Umbilical cord (tissue), 2 donors: Measurements from ENCODE around the gene TCEAL6. TPM values are rescaled to one million over a fixed set of nuclear protein-coding genes. Genes with fewer than 3 reads are reported as not detected.
"Not testable (repeated sequence)": the region's sequence is repeated elsewhere in the genome, so short reads cannot be mapped to it uniquely, and the experiment has no call there.

ENCODE experiments used
- DNase-seq: peaks from one replicate; pipeline ENCODE4 v3.0.0-alpha.2; 2015; ENCODE audit warnings: low spot score
- total RNA-seq: library from RNA; depleted of rRNA; stranded (reverse); fragments of >200 nt; gene quantifications from one replicate; pipeline ENCODE4 v1.2.3, GENCODE V29; 2014; ENCODE audit warnings: low replicate concordance; ENCODE audit not compliant: insufficient read depth

TCEAL6 gene
- not detected for total RNA-seq

DNA sequence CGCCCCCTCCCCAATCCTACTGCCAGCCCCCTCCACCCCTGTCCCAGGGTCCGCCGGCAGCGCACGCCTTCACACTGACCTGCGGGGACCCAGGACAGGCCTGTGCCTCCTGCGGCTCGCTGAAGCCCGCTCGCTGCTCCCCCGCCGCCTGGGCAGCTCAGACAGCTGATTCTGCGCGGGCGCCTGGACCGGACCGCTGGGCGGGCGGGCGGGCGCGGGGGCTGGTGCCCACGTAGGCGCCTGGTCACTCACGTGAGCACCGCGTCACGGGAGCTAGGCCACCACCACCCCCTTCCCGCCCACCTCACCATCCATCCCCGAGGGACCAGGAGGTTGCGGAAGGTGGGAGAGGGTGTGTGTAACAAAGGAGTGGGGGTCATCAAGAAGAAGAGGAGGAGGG, at the start of gene TCEAL6:
Gene TCEAL6, minus strand, starts transcription at position 208 of the 400 bp plus-strand sequence.
- DNase-seq = not testable (repeated sequence)

DNA sequence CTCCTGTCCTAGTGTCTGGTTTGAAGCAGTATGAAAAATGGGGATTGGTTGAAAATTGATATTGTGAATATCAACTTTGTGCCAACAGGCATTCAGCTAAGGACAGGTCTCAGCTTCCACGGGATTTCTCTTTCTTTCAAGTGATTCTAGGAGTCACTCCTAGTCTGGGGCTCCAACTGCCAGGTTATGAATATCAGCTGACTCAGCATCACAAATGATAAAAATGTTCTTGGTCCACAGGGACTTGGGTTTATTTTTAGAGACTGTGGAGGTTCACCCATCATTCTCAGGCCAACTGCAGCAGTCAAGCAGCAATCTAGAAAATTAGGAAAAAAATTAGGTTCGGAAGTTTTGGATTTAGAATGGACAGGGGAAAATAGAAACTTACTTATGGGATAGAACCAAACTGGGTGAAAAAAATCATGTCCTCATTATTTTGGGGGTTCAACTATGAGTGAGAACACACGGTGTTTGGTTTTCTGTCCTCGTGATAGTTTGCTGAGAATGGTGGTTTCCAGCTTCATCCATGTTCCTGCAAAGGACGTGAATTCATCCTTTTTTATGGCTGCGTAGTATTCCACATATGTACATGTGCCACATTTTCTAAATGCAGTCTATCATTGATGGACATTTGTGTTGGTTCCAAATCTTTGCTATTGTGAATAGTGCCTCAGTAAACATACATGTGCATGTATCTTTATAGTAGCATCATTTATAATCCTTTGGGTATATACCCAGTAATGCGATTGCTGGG, 43.9 kb upstream of the TCEAL6 start:
- no peak for DNase-seq

DNA sequence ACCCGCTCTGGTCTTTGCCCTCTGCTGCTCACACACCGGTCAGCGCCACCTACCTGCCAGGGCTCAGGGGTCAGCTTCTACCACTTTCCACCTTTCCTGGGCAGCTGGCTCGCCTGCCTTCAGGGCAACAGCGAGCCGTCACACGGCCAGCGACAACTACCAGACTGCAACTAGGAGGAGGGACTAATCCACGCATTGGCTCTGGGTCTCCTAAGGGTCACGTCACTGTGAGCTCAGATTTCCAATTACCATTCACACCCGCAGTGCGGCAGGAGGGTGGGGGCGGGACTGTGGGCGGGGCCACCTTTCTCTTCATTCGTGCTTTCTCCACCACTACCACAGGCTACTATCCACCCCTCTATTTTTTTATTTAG, 13.5 kb upstream of the TCEAL6 start, which contains the start of gene BEX5:
Gene BEX5, minus strand, starts transcription at position 172 of the 374 bp plus-strand sequence. CDS start 1,712 bp downstream, outside the sequence.
- DNase-seq = peak; percentile 0

- no peak for DNase-seq
Measured at GRCh38 chrX:102154900-102155805, 12.9 kb upstream of the TCEAL6 start.

- DNase-seq = no peak
Measured at GRCh38 chrX:102154218-102154860, 12.1 kb upstream of the TCEAL6 start.

GRCh38 chrX:102141631-102142030, 650 bp downstream of the TCEAL6 start:
- DNase-seq = not testable (repeated sequence)

- not testable (repeated sequence) for DNase-seq
Measured at GRCh38 chrX:102140876-102141275, 1.4 kb downstream of the TCEAL6 start.

DNA sequence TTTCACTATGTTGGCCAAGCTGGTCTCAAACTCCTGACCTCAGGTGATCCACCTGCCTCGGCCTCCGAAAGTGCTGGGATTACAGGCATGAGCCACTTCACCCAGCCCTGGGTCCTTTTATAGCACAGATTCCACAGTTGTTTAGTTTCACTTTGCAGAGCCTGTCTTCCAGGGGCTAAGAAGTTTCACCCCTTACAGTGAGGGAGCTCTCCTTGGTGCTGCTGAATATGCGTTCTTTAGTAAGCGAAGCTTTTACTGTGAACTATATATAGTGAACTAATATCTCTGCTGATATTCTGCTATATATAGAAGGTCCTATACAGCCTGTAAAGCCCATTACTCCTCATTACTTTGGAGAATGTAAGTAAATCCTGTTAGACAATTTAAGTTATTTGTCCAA, 4.2 kb downstream of the TCEAL6 start:
- no peak for DNase-seq

- no peak for DNase-seq
Measured at GRCh38 chrX:102129473-102129872, 12.8 kb downstream of the TCEAL6 start.

DNA sequence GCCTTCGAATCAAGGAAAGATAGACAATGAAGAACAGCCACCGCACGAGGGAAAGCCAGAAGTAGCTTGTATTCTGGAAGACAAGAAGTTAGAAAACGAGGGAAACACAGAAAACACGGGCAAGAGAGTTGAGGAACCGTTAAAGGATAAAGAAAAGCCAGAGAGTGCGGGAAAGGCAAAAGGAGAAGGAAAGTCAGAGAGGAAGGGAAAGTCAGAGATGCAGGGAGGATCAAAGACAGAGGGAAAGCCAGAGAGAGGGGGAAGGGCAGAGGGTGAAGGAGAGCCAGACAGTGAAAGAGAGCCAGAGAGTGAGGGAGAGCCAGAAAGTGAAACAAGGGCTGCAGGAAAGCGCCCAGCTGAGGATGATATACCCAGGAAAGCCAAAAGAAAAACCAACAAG, 15.4 kb downstream of the TCEAL6 start:
- DNase-seq = no peak

GRCh38 chrX:102126080-102126818, 16.0 kb downstream of the TCEAL6 start:
- not testable (repeated sequence) for DNase-seq

- DNase-seq = not testable (repeated sequence)
Measured at GRCh38 chrX:102125436-102125835, 16.8 kb downstream of the TCEAL6 start, which contains the start of gene TCEAL2. TCEAL2 (plus strand) TSS chrX:102125679; CDS start chrX:102126831, 1,152 bp downstream.

DNA sequence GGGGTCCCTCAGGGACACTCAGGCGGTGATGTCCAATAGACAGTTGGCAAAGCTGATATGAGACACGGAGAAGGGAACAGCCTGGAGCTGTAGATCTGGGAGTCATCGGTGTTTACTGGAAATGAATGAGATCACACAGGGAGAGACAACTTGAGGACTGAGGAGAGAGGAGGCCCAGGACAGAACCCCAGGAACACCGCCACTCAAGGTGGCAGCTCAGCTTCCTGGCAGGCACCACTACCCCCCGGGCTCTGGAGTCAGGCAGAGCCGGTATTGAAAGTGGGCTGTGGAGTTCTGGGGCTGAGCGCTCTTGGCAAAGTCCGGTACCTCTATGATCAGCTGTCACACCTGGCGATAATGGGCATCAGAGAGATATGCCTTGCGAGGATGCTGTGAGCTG, 17.3 kb downstream of the TCEAL6 start:
- DNase-seq = not testable (repeated sequence)

DNA sequence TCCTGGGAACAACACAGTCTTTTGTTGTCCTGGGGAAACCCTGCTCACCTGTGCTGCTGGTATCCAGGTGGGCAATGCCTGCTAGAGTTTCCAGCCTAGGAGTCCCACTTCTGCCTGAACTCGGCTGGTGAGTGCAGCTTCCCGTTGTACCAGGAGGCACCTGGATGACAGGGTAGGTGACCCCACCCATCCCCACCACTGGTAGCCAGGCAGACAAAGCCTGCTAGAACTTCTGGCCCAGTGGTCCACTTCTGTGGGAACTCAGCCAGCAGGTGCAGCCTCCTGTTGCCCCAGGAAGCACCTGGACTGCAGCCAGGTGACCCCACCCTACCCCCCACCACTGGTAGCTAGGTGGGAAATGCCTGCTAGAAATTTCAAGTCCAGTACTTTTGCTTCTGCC, 26.5 kb downstream of the TCEAL6 start:
- no peak for DNase-seq

DNA sequence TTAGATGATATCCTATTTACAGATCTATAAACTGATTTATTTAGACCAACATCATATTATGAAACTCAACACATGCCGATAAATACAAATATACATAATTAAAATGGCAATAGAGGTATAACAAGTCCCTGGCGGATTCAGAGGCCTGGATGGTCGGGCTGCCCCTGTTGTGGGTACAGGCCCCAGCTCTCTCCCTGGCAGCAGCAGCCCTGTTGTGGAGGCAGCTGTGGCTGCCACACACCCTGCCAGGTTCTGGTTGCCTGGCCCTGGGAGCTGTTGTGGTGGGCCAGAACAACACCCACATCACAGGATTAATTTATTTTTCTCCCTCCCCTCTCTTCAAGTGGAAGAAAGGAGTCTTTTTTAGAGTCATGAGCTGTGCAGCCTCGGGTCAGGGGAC, 28.9 kb downstream of the TCEAL6 start:
- no peak for DNase-seq

Other genes starting within 250 kb of the TCEAL6 start
- 13.0 TPM for gene ZMAT1, start 210.5 kb downstream of the TCEAL6 start, total RNA-seq
- gene TCEAL2, start 16.8 kb downstream of the TCEAL6 start, total RNA-seq = not detected
- gene BEX5, start 13.5 kb upstream of the TCEAL6 start, total RNA-seq = not detected
- not detected for gene TCP11X1, start 72.8 kb upstream of the TCEAL6 start, total RNA-seq
- not detected for gene NXF2, start 104.7 kb upstream of the TCEAL6 start, total RNA-seq